HS-27A (cell line): ENCODE results near the gene KIAA1210.
"Not testable (repeated sequence)": the region's sequence is repeated elsewhere in the genome, so short reads cannot be mapped to it uniquely, and the experiment has no call there.

Experiments used
- DNase-seq: peaks from one replicate; pipeline ENCODE4 v3.0.0-alpha.2; 2012; ENCODE audit warnings: low read depth, missing footprints

Gene KIAA1210

GRCh38 chrX:119036107-119037029 lies 91.2 kb downstream of the KIAA1210 start:
- DNase-seq, result no peak

GRCh38 chrX:119030990-119031389 lies 96.6 kb downstream of the KIAA1210 start:
- DNase-seq, result no peak

GRCh38 chrX:119029656-119030055 lies 98.0 kb downstream of the KIAA1210 start:
- DNase-seq, result not testable (repeated sequence)

- DNase-seq, result no peak
Observed at GRCh38 chrX:119028733-119029330, 98.8 kb downstream of the KIAA1210 start.
